ENCODE data around the gene RRAGD.

The RRAGD gene

GRCh38 chr6:89368999-89369398 lies 43.1 kb downstream of the RRAGD start:
- ChIA-PET CTCF (interaction anchor here (3.7 kb wide), 1 partner anchor 57 kb away, joined by 13 read pairs; no protein-coding TSS in a partner anchor), POLR2A (no interaction called here)
- peak; percentile 46 for DNase-seq (ENCODE audit: extremely low spot score)
- TF ChIP-seq FOXA1 (IDR thresholded peaks at IDR 0.05) (no peak), FOXK2 (IDR thresholded peaks at IDR 0.05) (no peak), LEF1 (IDR thresholded peaks at IDR 0.05; ENCODE audit: borderline replicate concordance) (no peak), SUZ12 (IDR thresholded peaks at IDR 0.05) (no peak), CTBP1 (IDR thresholded peaks at IDR 0.05; ENCODE audit: borderline replicate concordance) (no peak), SP1 (IDR thresholded peaks at IDR 0.05) (no peak), NFRKB (IDR thresholded peaks at IDR 0.05) (no peak), ELF4 (IDR thresholded peaks at IDR 0.05) (no peak), BHLHE40 (IDR thresholded peaks at IDR 0.05; ENCODE audit: borderline replicate concordance) (no peak), PKNOX1 (IDR thresholded peaks at IDR 0.05) (no peak), FOXM1 (IDR thresholded peaks at IDR 0.05; ENCODE audit: borderline replicate concordance) (no peak)

GRCh38 chr6:89368107-89368506 lies 44.0 kb downstream of the RRAGD start:
- peak; percentile 72 for DNase-seq (ENCODE audit: extremely low spot score)
- ChIA-PET CTCF (interaction anchor here (0.9 to 3.7 kb wide), 6 partner anchors 11 to 245 kb away, joined by 3 to 13 read pairs (median 6); no protein-coding TSS in a partner anchor), POLR2A (no interaction called here)
- TF ChIP-seq TARDBP (IDR thresholded peaks at IDR 0.05) (no peak), PKNOX1 (IDR thresholded peaks at IDR 0.05) (peak; percentile 64)

GRCh38 chr6:89364586-89364985 lies 47.5 kb downstream of the RRAGD start:
- TF ChIP-seq TARDBP (IDR thresholded peaks at IDR 0.05): no peak
- no peak for TF ChIP-seq CTBP1 (IDR thresholded peaks at IDR 0.05; ENCODE audit: borderline replicate concordance)
- no peak for TF ChIP-seq LEF1 (IDR thresholded peaks at IDR 0.05; ENCODE audit: borderline replicate concordance)
- TF ChIP-seq SUZ12 (IDR thresholded peaks at IDR 0.05): no peak
- no peak for TF ChIP-seq BHLHE40 (IDR thresholded peaks at IDR 0.05; ENCODE audit: borderline replicate concordance)
- no peak for TF ChIP-seq FOXM1 (IDR thresholded peaks at IDR 0.05; ENCODE audit: borderline replicate concordance)
- TF ChIP-seq NFRKB (IDR thresholded peaks at IDR 0.05): no peak
- no peak for TF ChIP-seq SP1 (IDR thresholded peaks at IDR 0.05)
- no peak for TF ChIP-seq PKNOX1 (IDR thresholded peaks at IDR 0.05)
- TF ChIP-seq ZNF384 (IDR thresholded peaks at IDR 0.05): no peak
- no peak for TF ChIP-seq ELF4 (IDR thresholded peaks at IDR 0.05)
- no peak for TF ChIP-seq FOXK2 (IDR thresholded peaks at IDR 0.05)
- no peak for TF ChIP-seq ARNT (IDR thresholded peaks at IDR 0.05)
- no peak for TF ChIP-seq L3MBTL2 (conservative IDR thresholded peaks at IDR 0.05)
- TF ChIP-seq HDGF (IDR thresholded peaks at IDR 0.05; ENCODE audit: borderline replicate concordance): no peak
- no peak for TF ChIP-seq FOXA1 (IDR thresholded peaks at IDR 0.05)
- CTCF ChIA-PET: interaction anchor here (0.7 to 1.8 kb wide), 2 partner anchors 53 to 107 kb away, joined by 3 to 5 read pairs; no protein-coding TSS in a partner anchor
- POLR2A ChIA-PET: interaction anchor here (1.5 kb wide), 1 partner anchor 12 kb away, joined by 5 read pairs; the partner anchor contains the start of gene UBE2J1
- DNase-seq (ENCODE audit: extremely low spot score): no peak

- CTCF ChIA-PET: interaction anchor here (2.1 kb wide), 1 partner anchor 11 kb away, joined by 9 read pairs; no protein-coding TSS in a partner anchor
- DNase-seq (ENCODE audit: extremely low spot score): no peak
- POLR2A ChIA-PET: no interaction called here
- no peak for TF ChIP-seq SUZ12 (IDR thresholded peaks at IDR 0.05)
- TF ChIP-seq FOXM1 (IDR thresholded peaks at IDR 0.05; ENCODE audit: borderline replicate concordance): no peak
Measured at GRCh38 chr6:89361171-89361570, 50.9 kb downstream of the RRAGD start.

GRCh38 chr6:89360415-89360999 lies 51.6 kb downstream of the RRAGD start:
- TF ChIP-seq LEF1 (IDR thresholded peaks at IDR 0.05; ENCODE audit: borderline replicate concordance): no peak
- no peak for TF ChIP-seq TARDBP (IDR thresholded peaks at IDR 0.05)
- no peak for TF ChIP-seq ELF4 (IDR thresholded peaks at IDR 0.05)
- no peak for TF ChIP-seq HDGF (IDR thresholded peaks at IDR 0.05; ENCODE audit: borderline replicate concordance)
- TF ChIP-seq FOXM1 (IDR thresholded peaks at IDR 0.05; ENCODE audit: borderline replicate concordance): no peak
- TF ChIP-seq FOXA1 (IDR thresholded peaks at IDR 0.05): no peak
- TF ChIP-seq SP1 (IDR thresholded peaks at IDR 0.05): no peak
- no peak for TF ChIP-seq ARNT (IDR thresholded peaks at IDR 0.05)
- no peak for TF ChIP-seq PKNOX1 (IDR thresholded peaks at IDR 0.05)
- TF ChIP-seq ZNF384 (IDR thresholded peaks at IDR 0.05): no peak
- TF ChIP-seq FOXK2 (IDR thresholded peaks at IDR 0.05): no peak
- TF ChIP-seq BHLHE40 (IDR thresholded peaks at IDR 0.05; ENCODE audit: borderline replicate concordance): no peak
- TF ChIP-seq L3MBTL2 (conservative IDR thresholded peaks at IDR 0.05): no peak
- TF ChIP-seq CTBP1 (IDR thresholded peaks at IDR 0.05; ENCODE audit: borderline replicate concordance): no peak
- CTCF ChIA-PET: no interaction called here
- POLR2A ChIA-PET: no interaction called here
- DNase-seq (ENCODE audit: extremely low spot score): no peak

GRCh38 chr6:89359561-89359960 lies 52.5 kb downstream of the RRAGD start:
- TF ChIP-seq BHLHE40 (IDR thresholded peaks at IDR 0.05; ENCODE audit: borderline replicate concordance) (no peak), FOXM1 (IDR thresholded peaks at IDR 0.05; ENCODE audit: borderline replicate concordance) (no peak), ELF4 (IDR thresholded peaks at IDR 0.05) (no peak), SUZ12 (IDR thresholded peaks at IDR 0.05) (no peak), NFRKB (IDR thresholded peaks at IDR 0.05) (no peak), PKNOX1 (IDR thresholded peaks at IDR 0.05) (no peak), FOXK2 (IDR thresholded peaks at IDR 0.05) (no peak), CTBP1 (IDR thresholded peaks at IDR 0.05; ENCODE audit: borderline replicate concordance) (no peak), TARDBP (IDR thresholded peaks at IDR 0.05) (no peak), LEF1 (IDR thresholded peaks at IDR 0.05; ENCODE audit: borderline replicate concordance) (no peak), ZNF384 (IDR thresholded peaks at IDR 0.05) (no peak), L3MBTL2 (conservative IDR thresholded peaks at IDR 0.05) (no peak), HDGF (IDR thresholded peaks at IDR 0.05; ENCODE audit: borderline replicate concordance) (no peak), FOXA1 (IDR thresholded peaks at IDR 0.05) (no peak), SP1 (IDR thresholded peaks at IDR 0.05) (no peak), ARNT (IDR thresholded peaks at IDR 0.05) (no peak)
- ChIA-PET CTCF (interaction anchor here (0.5 to 1.4 kb wide), 3 partner anchors 13 to 453 kb away, joined by 3 to 6 read pairs (median 3); no protein-coding TSS in a partner anchor), POLR2A (no interaction called here)
- no peak for DNase-seq (ENCODE audit: extremely low spot score)
